ENCODE results near the gene NDUFB11.

NDUFB11 gene

GRCh38 chrX:47187106-47187677 lies 42.7 kb upstream of the NDUFB11 start:
- TF ChIP-seq CTCF (IDR thresholded peaks at IDR 0.05; ENCODE audit: low read length, missing control alignments): no peak
- H3K4me3 ChIP-seq (replicated peaks; ENCODE audit: low read depth, low read length): no peak overlapping the region
- DNase-seq (ENCODE audit: low read depth): no peak

GRCh38 chrX:47186096-47186740 lies 41.7 kb upstream of the NDUFB11 start:
- no peak for DNase-seq (ENCODE audit: low read depth)
- no peak for TF ChIP-seq CTCF (IDR thresholded peaks at IDR 0.05; ENCODE audit: low read length, missing control alignments)
- H3K4me3 ChIP-seq (replicated peaks; ENCODE audit: low read depth, low read length): no peak overlapping the region

- no peak for TF ChIP-seq CTCF (IDR thresholded peaks at IDR 0.05; ENCODE audit: low read length, missing control alignments)
- H3K4me3 ChIP-seq (replicated peaks; ENCODE audit: low read depth, low read length): no peak overlapping the region
- DNase-seq (ENCODE audit: low read depth): no peak
Observed at GRCh38 chrX:47185241-47185640, 40.7 kb upstream of the NDUFB11 start.

GRCh38 chrX:47184486-47184885 lies 40.0 kb upstream of the NDUFB11 start:
- H3K4me3 ChIP-seq (replicated peaks; ENCODE audit: low read depth, low read length): no peak overlapping the region
- no peak for DNase-seq (ENCODE audit: low read depth)
- no peak for TF ChIP-seq CTCF (IDR thresholded peaks at IDR 0.05; ENCODE audit: low read length, missing control alignments)

- no peak for DNase-seq (ENCODE audit: low read depth)
- no peak for TF ChIP-seq CTCF (IDR thresholded peaks at IDR 0.05; ENCODE audit: low read length, missing control alignments)
- no peak overlapping the region for H3K4me3 ChIP-seq (replicated peaks; ENCODE audit: low read depth, low read length)
Observed at GRCh38 chrX:47182106-47182700, 37.7 kb upstream of the NDUFB11 start.

GRCh38 chrX:47181301-47181700 lies 36.8 kb upstream of the NDUFB11 start:
- no peak for TF ChIP-seq CTCF (IDR thresholded peaks at IDR 0.05; ENCODE audit: low read length, missing control alignments)
- no peak for DNase-seq (ENCODE audit: low read depth)

More at GRCh38 chrX:47181301-47181700, 36.8 kb upstream of the NDUFB11 start:
- no peak overlapping the region for H3K4me3 ChIP-seq (replicated peaks; ENCODE audit: low read depth, low read length)

Measured in fibroblast of pulmonary artery (primary cell).